Uterine smooth muscle cell (primary cell): ENCODE data around the gene GGT6. TPM values are rescaled to one million over a fixed set of nuclear protein-coding genes. Genes with fewer than 3 reads are reported as not detected.

Source experiments
- total RNA-seq: library from RNA; depleted of rRNA; stranded (reverse); fragments of >200 nt; gene quantifications from 2 replicates; pipeline ENCODE4 v1.2.3, GENCODE V29; 2014

Gene GGT6, protein sequence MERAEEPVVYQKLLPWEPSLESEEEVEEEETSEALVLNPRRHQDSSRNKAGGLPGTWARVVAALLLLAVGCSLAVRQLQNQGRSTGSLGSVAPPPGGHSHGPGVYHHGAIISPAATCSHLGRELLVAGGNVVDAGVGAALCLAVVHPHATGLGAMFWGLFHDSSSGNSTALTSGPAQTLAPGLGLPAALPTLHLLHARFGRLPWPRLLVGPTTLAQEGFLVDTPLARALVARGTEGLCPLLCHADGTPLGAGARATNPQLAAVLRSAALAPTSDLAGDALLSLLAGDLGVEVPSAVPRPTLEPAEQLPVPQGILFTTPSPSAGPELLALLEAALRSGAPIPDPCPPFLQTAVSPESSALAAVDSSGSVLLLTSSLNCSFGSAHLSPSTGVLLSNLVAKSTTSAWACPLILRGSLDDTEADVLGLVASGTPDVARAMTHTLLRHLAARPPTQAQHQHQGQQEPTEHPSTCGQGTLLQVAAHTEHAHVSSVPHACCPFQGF
- not detected in 2 replicates for total RNA-seq

DNA sequence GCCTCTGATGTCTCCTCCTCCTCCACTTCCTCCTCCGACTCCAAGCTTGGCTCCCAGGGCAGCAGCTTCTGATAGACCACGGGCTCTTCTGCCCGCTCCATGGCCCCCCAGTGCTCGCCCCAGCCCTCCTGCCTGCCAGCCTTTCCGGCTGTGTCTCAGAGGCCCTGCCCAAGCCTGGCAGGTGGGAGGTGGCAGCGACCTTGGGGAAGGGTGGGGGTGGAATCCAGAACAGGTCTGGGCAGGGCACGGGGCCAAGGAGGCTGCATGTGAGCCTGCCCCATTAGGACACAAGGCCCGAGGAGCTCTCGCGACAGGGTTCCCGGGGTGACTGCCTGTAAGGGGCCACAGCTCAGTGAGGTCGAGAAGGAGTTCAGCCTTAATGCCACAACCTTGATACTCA, at the start of gene GGT6:
GGT6 (minus strand) TSS at position 157 of the 400 bp plus-strand sequence; CDS start at position 101, 56 bp downstream.

DNA sequence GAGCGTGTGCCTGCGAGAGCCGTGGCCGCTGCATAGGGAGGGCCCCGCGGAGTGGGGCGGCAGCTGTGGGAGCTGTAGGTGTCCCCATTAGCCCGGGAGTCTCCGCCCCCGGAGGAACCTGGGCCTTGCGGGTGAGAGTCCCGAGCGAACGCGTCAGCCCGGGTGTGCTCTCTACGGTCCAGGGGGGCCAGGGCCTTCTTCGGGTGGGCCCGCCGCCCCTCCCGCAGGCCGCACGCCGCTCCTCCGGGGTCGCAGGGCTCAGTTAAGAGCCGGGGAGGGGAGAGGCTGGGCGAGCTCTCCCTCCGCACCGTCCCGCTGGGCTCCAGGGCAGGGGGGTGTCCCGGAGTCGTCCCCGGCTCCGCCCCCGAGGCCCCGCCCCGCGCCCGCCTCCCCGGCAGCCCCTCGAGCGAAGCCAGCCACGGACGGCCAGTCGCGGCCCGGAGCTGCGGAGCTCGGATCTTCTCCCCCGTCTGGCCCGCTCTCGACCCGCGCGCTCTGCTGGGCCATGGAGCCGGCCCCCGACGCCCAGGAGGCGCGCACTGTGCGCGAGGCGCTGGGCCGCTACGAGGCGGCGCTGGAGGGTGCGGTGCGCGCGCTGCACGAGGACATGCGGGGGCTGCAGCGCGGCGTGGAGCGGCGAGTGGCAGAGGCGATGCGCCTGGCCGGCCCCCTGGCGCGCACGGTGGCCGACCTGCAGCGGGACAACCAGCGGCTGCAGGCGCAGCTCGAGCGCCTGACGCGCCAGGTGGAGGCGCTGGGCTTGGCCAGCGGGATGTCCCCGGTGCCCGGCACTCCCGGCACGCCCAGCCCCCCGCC, 23.9 kb upstream of the GGT6 start, which contains the start of gene SMTNL2:
SMTNL2 (plus strand) TSS at position 429 of the 816 bp plus-strand sequence; CDS start at position 506, 77 bp downstream.

DNA sequence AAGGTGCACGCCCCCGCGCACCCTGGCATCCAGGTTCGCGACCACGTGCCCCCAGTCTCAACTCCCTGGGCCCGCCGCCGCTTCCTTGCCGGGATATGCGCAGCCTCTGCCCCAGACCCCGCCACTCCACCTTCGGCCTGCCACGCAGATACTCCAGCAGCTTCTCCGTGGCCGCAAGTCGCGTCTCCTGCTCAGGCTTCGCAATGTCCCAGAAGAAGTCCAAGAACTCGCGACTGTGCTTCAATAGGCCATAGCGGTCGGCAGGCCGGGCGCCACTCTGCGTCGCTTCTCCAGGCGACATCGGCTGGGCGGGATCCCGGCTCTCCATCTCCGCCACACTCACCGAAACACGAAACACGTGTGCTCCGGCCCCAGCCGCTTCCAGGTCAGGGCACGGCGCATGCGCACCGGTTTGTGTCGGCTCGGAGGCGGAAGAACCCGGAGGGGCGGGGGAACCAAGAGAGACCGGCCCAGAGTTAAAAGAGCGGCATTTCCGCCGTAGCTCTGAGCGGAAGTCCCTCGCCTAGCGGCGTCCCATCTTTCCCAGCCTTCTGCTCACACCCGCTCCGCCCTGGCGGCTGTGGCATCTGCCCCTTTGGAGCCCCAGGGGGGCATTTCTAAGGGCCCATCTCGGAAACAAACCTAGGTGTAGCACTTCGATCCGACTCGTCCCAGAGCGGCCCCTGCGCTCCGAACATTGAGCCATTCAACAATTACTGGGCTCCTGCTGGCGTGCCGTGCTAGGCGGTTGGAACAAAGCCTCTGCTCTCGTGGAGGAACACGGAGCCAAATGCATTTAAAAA, 5.2 kb downstream of the GGT6 start, which contains the start of gene MYBBP1A:
MYBBP1A (minus strand) TSS at position 388 of the 803 bp plus-strand sequence; CDS start at position 328, 60 bp downstream.

Other genes with a start within 250 kb of the GGT6 start
- 24.6 and 27.1 TPM in 2 replicates for gene UBE2G1, start 193.9 kb downstream of the GGT6 start, total RNA-seq
- gene SPNS3, start 126.6 kb downstream of the GGT6 start, total RNA-seq: not detected in 2 replicates
- gene SPNS2, start 61.7 kb downstream of the GGT6 start, total RNA-seq: 0.11 TPM in 1 of 2 replicates, not detected in the other
- 52.6 and 60.8 TPM in 2 replicates for gene MYBBP1A, start 5.2 kb downstream of the GGT6 start, total RNA-seq
- under 0.01 TPM in 1 of 2 replicates, not detected in the other for gene SMTNL2, start 24.0 kb upstream of the GGT6 start, total RNA-seq
- gene ALOX15, start 81.1 kb upstream of the GGT6 start, total RNA-seq: not detected in 2 replicates
- 30.9 and 33.4 TPM in 2 replicates for gene PELP1, start 143.6 kb upstream of the GGT6 start, total RNA-seq
- 3.5 and 5.2 TPM in 2 replicates for gene ARRB2, start 150.1 kb upstream of the GGT6 start, total RNA-seq
- gene MED11, start 170.9 kb upstream of the GGT6 start, total RNA-seq: 10.4 and 14.5 TPM in 2 replicates
- gene ZMYND15, start 179.3 kb upstream of the GGT6 start, total RNA-seq: not detected in 2 replicates
- 0.33 and 1.6 TPM in 2 replicates for gene CXCL16, start 179.4 kb upstream of the GGT6 start, total RNA-seq
- not detected in 2 replicates for gene TM4SF5, start 211.3 kb upstream of the GGT6 start, total RNA-seq
- 0.11 and 0.12 TPM in 2 replicates for gene VMO1, start 225.8 kb upstream of the GGT6 start, total RNA-seq
- not detected in 2 replicates for gene GLTPD2, start 228.4 kb upstream of the GGT6 start, total RNA-seq
- gene PSMB6, start 235.6 kb upstream of the GGT6 start, total RNA-seq: 166 and 190 TPM in 2 replicates
- gene PLD2, start 246.6 kb upstream of the GGT6 start, total RNA-seq: 10.5 and 16.7 TPM in 2 replicates